ENCODE results near the gene PTPRT. TPM values are rescaled to one million over a fixed set of nuclear protein-coding genes. Genes with fewer than 3 reads are reported as not detected.

PTPRT gene
- total RNA-seq, 1 donor from 2014 or later: 23.5 TPM

- H3K9me3 ChIP-seq: no peaks in the 10 kb centered on the region
- no peaks in the 10 kb centered on the region for H3K27me3 ChIP-seq
- no peaks in the 10 kb centered on the region for H3K36me3 ChIP-seq
- no peak overlapping the region for H3K27ac ChIP-seq
- H3K4me3 ChIP-seq: no peak overlapping the region
- DNase-seq (ENCODE audit: low spot score in 2 of 2): no peak
- no peaks in the 10 kb centered on the region for H3K4me1 ChIP-seq
- TF ChIP-seq CTCF (IDR thresholded peaks at IDR 0.05): no peak
- intact Hi-C loops (cut with DNase I): no loop called here
Measured at GRCh38 chr20:43052532-43052931, 137.2 kb downstream of the PTPRT start.

GRCh38 chr20:43046966-43047365, 142.7 kb downstream of the PTPRT start:
- no peak for DNase-seq (ENCODE audit: low spot score in 2 of 2)
- no peaks in the 10 kb centered on the region for H3K36me3 ChIP-seq
- no peak overlapping the region for H3K4me3 ChIP-seq
- no peak for TF ChIP-seq CTCF (IDR thresholded peaks at IDR 0.05)
- H3K9me3 ChIP-seq: no peaks in the 10 kb centered on the region
- intact Hi-C loops (cut with DNase I): no loop called here
- H3K4me1 ChIP-seq: no peaks in the 10 kb centered on the region
- no peaks in the 10 kb centered on the region for H3K27me3 ChIP-seq
- H3K27ac ChIP-seq: no peak overlapping the region

GRCh38 chr20:43043887-43044286, 145.8 kb downstream of the PTPRT start:
- Histone ChIP-seq H3K27ac (no peak overlapping the region), H3K4me3 (no peak overlapping the region), H3K9me3 (no peaks in the 10 kb centered on the region), H3K36me3 (no peaks in the 10 kb centered on the region), H3K27me3 (no peaks in the 10 kb centered on the region), H3K4me1 (no peaks in the 10 kb centered on the region)
- intact Hi-C loops (cut with DNase I): no loop called here
- no peak for DNase-seq (ENCODE audit: low spot score in 2 of 2)
- TF ChIP-seq CTCF (IDR thresholded peaks at IDR 0.05): no peak

GRCh38 chr20:43040427-43040826, 149.3 kb downstream of the PTPRT start:
- no peak overlapping the region for H3K4me3 ChIP-seq
- no peaks in the 10 kb centered on the region for H3K36me3 ChIP-seq
- intact Hi-C loops (cut with DNase I): no loop called here
- TF ChIP-seq CTCF (IDR thresholded peaks at IDR 0.05): no peak
- H3K27ac ChIP-seq: no peak overlapping the region
- no peaks in the 10 kb centered on the region for H3K27me3 ChIP-seq
- H3K4me1 ChIP-seq: no peaks in the 10 kb centered on the region
- no peaks in the 10 kb centered on the region for H3K9me3 ChIP-seq
- DNase-seq (ENCODE audit: low spot score in 2 of 2): no peak

GRCh38 chr20:43037605-43038309, 151.9 kb downstream of the PTPRT start:
- H3K4me1 ChIP-seq: no peaks in the 10 kb centered on the region
- DNase-seq (ENCODE audit: low spot score in 2 of 2): no peak
- no peaks in the 10 kb centered on the region for H3K9me3 ChIP-seq
- H3K27me3 ChIP-seq: no peaks in the 10 kb centered on the region
- H3K36me3 ChIP-seq: no peaks in the 10 kb centered on the region
- no peak for TF ChIP-seq CTCF (IDR thresholded peaks at IDR 0.05)
- no peak overlapping the region for H3K27ac ChIP-seq
- no peak overlapping the region for H3K4me3 ChIP-seq
- intact Hi-C loops (cut with DNase I): no loop called here
